GM12874 (cell line): Measurements from ENCODE around the gene RBM17.

Source experiments
- CTCF ChIP-seq: IDR thresholded peaks from 2 replicates; pipeline ENCODE4 v1.5.1; 2011; ENCODE audit warnings: low read depth, mild to moderate bottlenecking, control low read depth, low read length, moderate library complexity; ENCODE audit not compliant: insufficient read depth

The RBM17 gene

DNA sequence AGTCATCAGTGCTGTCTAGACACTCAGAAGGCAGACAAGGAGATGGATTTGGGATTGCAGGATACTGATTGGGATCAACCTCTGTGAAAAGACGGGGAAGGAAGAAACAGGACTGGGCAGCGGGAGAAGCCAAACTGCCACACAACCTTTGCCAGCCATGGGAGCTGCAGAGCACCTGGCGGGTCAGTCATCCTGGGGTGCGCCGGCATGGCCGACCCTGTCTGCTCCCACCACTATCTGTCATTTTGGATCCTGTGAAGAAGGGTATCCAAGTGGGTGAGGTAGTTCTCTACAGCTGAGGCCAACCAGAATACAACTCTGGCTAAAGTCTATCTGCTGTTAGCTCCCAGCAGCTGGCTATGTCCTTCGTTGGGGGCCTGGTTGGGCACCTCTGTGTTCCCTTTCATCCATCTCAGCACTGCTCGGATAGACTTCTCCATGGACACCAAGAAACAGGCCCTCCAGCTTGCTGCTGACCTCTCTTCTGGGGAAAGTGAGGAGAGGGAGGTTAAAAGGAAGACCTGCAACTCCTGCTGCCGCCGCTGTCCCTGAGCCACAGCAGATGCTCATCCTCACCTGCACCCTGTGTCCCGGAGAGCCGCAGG, 11.7 kb upstream of the RBM17 start:
- no peak for TF ChIP-seq CTCF

- no peak for TF ChIP-seq CTCF
Observed at GRCh38 chr10:6079044-6079443, 9.8 kb upstream of the RBM17 start.

DNA sequence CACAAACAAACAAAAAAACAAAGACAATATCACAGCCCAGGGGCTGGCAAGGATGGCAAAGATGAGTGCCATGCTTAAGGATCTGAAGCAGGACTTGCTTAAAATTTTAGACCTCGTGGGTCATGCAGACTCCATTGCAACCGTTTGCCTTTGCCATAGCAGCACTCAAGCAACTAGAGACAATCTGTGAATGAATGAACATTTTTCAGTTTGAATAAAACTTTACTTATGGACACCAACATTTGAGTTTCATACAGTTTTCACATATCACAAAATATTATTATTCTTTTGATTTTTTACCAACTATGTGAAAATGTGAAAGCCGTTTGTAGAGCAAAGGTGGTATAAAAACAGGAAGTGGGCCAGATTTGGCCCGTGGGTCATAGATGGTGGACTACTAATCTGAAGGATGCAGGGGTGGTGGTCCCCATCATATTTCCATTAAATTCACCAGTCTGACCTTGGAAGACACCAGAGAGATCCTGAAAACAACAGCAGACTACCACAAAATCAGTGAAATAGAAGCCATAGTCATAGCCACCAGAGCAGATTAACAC, 8.3 kb upstream of the RBM17 start:
- TF ChIP-seq CTCF: no peak

- no peak for TF ChIP-seq CTCF
Observed at GRCh38 chr10:6082496-6083395, 6.1 kb upstream of the RBM17 start.

DNA sequence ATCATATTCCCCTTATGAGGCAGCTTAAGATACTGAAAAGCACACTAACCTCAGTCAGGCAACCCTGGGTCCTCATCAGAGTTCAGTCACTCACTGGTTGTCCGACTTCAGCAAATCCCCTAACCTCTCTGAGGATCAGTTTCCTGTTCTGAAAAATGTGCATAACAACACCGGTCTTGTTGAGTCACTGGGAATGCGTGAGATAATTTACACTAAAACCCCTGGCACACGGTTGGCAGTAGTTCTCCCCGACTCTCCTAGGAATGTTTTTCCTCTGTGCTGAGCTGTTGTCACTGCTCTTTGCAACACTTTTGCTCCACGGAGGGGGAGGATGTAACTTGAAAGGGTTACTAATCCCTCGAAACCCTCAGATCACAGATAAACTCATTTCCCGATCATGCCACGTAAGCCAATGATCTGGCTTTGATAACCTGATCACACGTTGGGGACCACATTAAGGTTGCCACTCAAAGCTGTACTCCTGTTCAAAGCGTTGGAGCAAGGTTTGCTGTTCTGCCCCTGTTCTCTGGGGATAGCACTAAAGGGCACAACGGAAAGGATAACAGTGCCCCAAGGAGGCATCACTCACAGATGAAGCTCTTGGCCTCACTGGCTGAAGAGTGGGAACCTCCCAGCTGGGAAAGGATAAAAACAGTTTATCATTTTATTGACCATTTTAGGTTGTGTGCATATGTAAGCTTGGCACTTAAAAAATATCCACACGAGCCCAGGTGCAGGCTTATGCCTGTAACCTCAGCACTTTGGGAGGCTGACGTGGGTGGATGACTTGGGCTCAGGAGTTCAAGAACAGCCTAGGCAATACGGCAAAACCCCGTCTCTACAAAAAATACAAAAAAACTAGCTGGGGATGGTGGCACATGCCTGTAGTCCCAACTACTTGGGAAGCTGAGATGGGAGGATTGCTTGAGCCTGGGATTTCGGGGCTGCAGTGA, 5.0 kb upstream of the RBM17 start:
- TF ChIP-seq CTCF: no peak

GRCh38 chr10:6086375-6087233, 2.2 kb upstream of the RBM17 start:
- peak; percentile 93 for TF ChIP-seq CTCF
